Activated CD8-positive, alpha-beta memory T cell treated with anti-CD3 and anti-CD28 coated beads for 24 hours (primary cell): ENCODE results near the gene EBF3.

Source experiments
- DNase-seq: peaks from one replicate; pipeline ENCODE4 v3.0.0-alpha.2; 2020

Gene EBF3

GRCh38 chr10:129963641-129964501 lies at the start of gene EBF3:
Gene EBF3, minus strand, starts transcription at chr10:129964274. Its CDS starts 506 bp downstream, at chr10:129963768.
- DNase-seq: no peak

- DNase-seq: peak; percentile 30
Measured at GRCh38 chr10:130013335-130014262, 49.5 kb upstream of the EBF3 start.

- DNase-seq: no peak
Measured at GRCh38 chr10:130012129-130012528, 48.1 kb upstream of the EBF3 start.

GRCh38 chr10:130010653-130011052 lies 46.6 kb upstream of the EBF3 start:
- no peak for DNase-seq

GRCh38 chr10:130009228-130009627 lies 45.2 kb upstream of the EBF3 start:
- no peak for DNase-seq

- DNase-seq: peak; percentile 35
Measured at GRCh38 chr10:130003787-130004613, 39.9 kb upstream of the EBF3 start.

- DNase-seq: peak; percentile 33
Measured at GRCh38 chr10:130003166-130003565, 39.1 kb upstream of the EBF3 start.

- DNase-seq: no peak
Measured at GRCh38 chr10:130002606-130003005, 38.5 kb upstream of the EBF3 start.

GRCh38 chr10:130000918-130001317 lies 36.8 kb upstream of the EBF3 start:
- peak; percentile 35 for DNase-seq

- DNase-seq: no peak
Measured at GRCh38 chr10:129999140-129999539, 35.1 kb upstream of the EBF3 start.

- DNase-seq: no peak
Measured at GRCh38 chr10:129993621-129994020, 29.5 kb upstream of the EBF3 start.

GRCh38 chr10:129992356-129992755 lies 28.3 kb upstream of the EBF3 start:
- DNase-seq: no peak

GRCh38 chr10:129982825-129983224 lies 18.8 kb upstream of the EBF3 start:
- DNase-seq: no peak

- no peak for DNase-seq
Measured at GRCh38 chr10:129978980-129979379, 14.9 kb upstream of the EBF3 start.

- no peak for DNase-seq
Measured at GRCh38 chr10:129978322-129978721, 14.2 kb upstream of the EBF3 start.

GRCh38 chr10:129977794-129978193 lies 13.7 kb upstream of the EBF3 start:
- no peak for DNase-seq

GRCh38 chr10:129973674-129974059 lies 9.6 kb upstream of the EBF3 start:
- no peak for DNase-seq

GRCh38 chr10:129972966-129973673 lies 9.0 kb upstream of the EBF3 start:
- no peak for DNase-seq

- no peak for DNase-seq
Measured at GRCh38 chr10:129972145-129972965, 8.3 kb upstream of the EBF3 start.

- peak; percentile 69 for DNase-seq
Measured at GRCh38 chr10:129971381-129972144, 7.5 kb upstream of the EBF3 start.
